ENCODE data around the gene NR2C2AP. TPM values are rescaled to one million over a fixed set of nuclear protein-coding genes. Genes with fewer than 3 reads are reported as not detected.
A peak's percentile ranks its signal among the peaks of the same experiment; 100 is the strongest.

The NR2C2AP gene
- total and polyA plus RNA-seq, 2 of the 13 experiments (the other 11 are each of a cell fraction or from before 2014, with no cell fraction given): 12.2 to 26.8 TPM

DNA sequence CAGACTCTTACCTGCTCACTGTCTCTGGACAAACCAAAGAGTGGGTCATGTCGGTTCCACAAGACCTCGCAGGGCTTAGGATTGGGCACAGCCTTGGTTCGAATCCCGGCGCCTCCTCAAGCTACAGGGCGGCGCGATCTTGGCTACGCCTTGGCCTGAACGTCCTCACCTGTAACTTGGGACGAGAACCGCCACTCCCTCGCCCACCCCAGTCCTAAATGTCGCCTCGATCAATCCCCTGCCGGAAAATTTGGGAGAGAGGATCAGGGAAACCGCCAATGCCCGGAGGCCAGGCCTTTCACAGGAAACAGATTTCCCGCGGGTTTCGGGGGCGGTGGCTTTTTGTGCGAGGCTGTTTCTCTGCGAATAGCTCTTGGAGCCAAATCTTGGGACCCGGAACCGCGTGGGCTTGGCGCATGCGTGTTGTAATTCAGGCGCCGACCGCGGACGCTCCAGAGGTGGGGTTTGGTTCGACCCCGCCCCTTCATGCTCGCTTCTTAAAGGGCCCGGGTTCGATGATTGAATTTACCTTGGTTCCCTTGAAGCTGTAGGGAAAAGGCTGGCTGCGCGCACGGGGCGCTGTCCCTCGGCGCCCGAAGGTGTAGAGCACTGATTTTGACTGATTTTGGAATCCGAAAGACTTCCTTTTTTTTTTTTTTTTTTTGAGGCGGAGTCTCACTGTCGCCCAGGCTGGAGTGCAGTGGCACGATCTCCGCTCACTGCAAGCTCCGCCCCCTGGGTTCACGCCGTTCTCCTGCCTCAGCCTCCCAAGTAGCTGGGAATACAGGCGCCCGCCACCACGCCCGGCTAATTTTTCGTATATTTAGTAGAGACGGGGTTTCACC is at the start of gene NR2C2AP (continued):
- TF ChIP-seq, protein P1, sequence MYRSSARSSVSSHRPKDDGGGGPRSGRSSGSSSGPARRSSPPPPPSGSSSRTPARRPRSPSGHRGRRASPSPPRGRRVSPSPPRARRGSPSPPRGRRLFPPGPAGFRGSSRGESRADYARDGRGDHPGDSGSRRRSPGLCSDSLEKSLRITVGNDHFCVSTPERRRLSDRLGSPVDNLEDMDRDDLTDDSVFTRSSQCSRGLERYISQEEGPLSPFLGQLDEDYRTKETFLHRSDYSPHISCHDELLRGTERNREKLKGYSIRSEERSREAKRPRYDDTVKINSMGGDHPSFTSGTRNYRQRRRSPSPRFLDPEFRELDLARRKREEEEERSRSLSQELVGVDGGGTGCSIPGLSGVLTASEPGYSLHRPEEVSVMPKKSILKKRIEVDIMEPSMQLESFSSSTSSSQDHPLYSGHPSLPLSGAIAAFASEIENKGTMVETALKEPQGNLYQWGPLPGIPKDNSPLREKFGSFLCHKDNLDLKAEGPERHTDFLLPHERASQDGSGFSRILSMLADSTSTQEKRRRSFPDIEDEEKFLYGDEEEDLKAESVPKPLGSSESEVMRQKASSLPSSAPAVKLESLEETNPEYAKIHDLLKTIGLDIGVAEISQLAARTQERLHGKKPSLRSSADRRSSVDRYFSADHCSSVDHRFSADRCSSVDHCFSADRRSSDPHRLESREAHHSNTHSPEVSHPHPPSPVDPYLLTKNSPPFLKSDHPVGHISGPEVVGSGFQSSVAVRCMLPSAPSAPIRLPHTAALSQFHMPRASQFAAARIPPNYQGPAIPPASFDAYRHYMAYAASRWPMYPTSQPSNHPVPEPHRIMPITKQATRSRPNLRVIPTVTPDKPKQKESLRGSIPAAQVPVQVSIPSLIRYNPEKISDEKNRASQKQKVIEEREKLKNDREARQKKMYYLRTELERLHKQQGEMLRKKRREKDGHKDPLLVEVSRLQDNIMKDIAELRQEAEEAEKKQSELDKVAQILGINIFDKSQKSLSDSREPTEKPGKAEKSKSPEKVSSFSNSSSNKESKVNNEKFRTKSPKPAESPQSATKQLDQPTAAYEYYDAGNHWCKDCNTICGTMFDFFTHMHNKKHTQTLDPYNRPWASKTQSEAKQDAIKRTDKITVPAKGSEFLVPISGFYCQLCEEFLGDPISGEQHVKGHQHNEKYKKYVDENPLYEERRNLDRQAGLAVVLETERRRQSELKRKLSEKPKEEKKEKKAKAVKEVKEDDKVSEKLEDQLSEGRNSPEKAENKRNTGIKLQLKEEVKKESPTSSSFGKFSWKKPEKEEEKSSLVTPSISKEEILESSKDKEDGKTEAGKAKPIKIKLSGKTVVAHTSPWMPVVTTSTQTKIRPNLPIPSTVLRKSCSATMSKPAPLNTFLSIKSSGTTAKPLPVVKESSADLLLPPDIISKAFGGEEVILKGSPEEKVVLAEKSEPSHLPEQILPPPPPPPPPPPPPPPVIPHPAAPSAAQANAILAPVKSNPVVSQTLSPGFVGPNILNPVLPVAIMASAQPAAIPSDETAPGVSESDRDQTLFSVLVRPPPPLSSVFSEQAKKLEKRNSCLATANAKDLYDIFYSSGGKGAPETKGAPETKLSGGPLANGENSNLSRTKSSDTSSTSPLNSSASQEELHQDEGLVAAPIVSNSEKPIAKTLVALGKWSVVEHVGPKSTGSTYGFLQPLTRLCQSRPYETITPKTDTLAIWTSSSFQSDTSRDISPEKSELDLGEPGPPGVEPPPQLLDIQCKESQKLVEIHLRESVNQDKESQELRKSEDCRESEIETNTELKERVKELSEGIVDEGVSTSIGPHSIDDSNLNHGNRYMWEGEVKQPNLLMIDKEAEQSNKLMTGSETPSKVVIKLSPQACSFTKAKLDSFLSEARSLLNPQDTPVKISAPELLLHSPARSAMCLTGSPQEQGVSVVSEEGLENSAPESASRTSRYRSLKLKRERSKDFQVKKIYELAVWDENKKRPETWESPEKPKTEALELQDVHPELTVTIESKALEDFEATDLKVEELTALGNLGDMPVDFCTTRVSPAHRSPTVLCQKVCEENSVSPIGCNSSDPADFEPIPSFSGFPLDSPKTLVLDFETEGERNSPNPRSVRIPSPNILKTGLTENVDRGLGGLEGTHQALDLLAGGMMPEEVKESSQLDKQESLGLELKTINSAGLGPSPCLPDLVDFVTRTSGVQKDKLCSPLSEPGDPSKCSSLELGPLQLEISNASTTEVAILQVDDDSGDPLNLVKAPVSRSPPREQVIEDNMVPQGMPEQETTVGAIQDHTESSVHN (CRISPR knock-in tag; IDR thresholded peaks at IDR 0.05): no peak
- TF ChIP-seq ZNF547 (CRISPR knock-in tag; IDR thresholded peaks at IDR 0.05) (peak; percentile 83), SP1 (IDR thresholded peaks at IDR 0.05) (no peak), SP1 (CRISPR knock-in tag; IDR thresholded peaks at IDR 0.05) (peak; percentile 13; the same call in 1 of the 2 replicates), DNMT1 (CRISPR knock-in tag; IDR thresholded peaks at IDR 0.05) (no peak), AGO2 (optimal IDR thresholded peaks at IDR 0.05; ENCODE audit: low read depth, low read length) (peak; percentile 81), TMF1 (CRISPR knock-in tag; IDR thresholded peaks at IDR 0.05; ENCODE audit: low read depth) (0 out of 2 replicates have a peak, but pooled peaks have one; percentile 24), ZFX (CRISPR knock-in tag; IDR thresholded peaks at IDR 0.05; ENCODE audit: low read depth) (peak; percentile 52), KDM5B (CRISPR knock-in tag; IDR thresholded peaks at IDR 0.05; ENCODE audit: borderline replicate concordance) (peak; percentile 44; the same call in 1 of the 2 replicates), WIZ (CRISPR knock-in tag; IDR thresholded peaks at IDR 0.05) (peak; percentile 41; the same call in 1 of the 2 replicates), ZBTB38 (CRISPR knock-in tag; IDR thresholded peaks at IDR 0.05) (peak; percentile 44; the same call in 1 of the 2 replicates), ZNF230 (CRISPR knock-in tag; IDR thresholded peaks at IDR 0.05) (peak; percentile 56; the same call in 1 of the 2 replicates), MXI1 (IDR thresholded peaks at IDR 0.05; ENCODE audit: borderline replicate concordance, low read depth, low read length) (peak; percentile 79; the same call in 1 of the 3 replicates)
- TF ChIP-seq, protein P2, sequence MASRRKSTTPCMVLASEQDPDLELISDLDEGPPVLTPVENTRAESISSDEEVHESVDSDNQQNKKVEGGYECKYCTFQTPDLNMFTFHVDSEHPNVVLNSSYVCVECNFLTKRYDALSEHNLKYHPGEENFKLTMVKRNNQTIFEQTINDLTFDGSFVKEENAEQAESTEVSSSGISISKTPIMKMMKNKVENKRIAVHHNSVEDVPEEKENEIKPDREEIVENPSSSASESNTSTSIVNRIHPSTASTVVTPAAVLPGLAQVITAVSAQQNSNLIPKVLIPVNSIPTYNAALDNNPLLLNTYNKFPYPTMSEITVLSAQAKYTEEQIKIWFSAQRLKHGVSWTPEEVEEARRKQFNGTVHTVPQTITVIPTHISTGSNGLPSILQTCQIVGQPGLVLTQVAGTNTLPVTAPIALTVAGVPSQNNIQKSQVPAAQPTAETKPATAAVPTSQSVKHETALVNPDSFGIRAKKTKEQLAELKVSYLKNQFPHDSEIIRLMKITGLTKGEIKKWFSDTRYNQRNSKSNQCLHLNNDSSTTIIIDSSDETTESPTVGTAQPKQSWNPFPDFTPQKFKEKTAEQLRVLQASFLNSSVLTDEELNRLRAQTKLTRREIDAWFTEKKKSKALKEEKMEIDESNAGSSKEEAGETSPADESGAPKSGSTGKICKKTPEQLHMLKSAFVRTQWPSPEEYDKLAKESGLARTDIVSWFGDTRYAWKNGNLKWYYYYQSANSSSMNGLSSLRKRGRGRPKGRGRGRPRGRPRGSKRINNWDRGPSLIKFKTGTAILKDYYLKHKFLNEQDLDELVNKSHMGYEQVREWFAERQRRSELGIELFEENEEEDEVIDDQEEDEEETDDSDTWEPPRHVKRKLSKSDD (CRISPR knock-in tag; IDR thresholded peaks at IDR 0.05; ENCODE audit: low read depth): no peak
- TF ChIP-seq, protein P3, sequence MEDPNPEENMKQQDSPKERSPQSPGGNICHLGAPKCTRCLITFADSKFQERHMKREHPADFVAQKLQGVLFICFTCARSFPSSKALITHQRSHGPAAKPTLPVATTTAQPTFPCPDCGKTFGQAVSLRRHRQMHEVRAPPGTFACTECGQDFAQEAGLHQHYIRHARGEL (CRISPR knock-in tag; IDR thresholded peaks at IDR 0.05): 0 out of 2 replicates have a peak, but pooled peaks have one; percentile 26
- TF ChIP-seq, protein P4, sequence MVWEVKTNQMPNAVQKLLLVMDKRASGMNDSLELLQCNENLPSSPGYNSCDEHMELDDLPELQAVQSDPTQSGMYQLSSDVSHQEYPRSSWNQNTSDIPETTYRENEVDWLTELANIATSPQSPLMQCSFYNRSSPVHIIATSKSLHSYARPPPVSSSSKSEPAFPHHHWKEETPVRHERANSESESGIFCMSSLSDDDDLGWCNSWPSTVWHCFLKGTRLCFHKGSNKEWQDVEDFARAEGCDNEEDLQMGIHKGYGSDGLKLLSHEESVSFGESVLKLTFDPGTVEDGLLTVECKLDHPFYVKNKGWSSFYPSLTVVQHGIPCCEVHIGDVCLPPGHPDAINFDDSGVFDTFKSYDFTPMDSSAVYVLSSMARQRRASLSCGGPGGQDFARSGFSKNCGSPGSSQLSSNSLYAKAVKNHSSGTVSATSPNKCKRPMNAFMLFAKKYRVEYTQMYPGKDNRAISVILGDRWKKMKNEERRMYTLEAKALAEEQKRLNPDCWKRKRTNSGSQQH (CRISPR knock-in tag; IDR thresholded peaks at IDR 0.05; ENCODE audit: low read depth): 0 out of 2 replicates have a peak, but pooled peaks have one; percentile 53

Data from HepG2 (cell line).